ENCODE results near the gene CNTN5.

Gene CNTN5

DNA sequence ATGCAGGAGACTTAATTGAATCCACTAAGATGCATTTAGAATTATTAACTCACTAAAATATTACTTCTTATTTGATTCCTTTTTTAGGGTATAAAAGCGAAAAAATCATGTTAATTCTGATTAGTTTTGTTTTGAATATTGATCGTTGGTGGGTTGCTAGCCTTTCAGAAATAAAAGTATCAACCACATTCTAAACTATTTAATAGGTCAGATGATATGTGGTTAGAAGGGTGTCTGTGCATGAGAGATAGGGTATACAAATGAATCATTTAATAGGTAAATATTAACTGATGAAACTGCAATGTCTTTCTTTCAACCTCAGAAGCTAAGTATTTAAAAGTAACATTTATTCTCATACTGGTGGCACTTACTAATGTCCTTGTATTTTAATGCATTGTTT lies 515.1 kb downstream of the CNTN5 start:
- no peak for TF ChIP-seq CTCF (IDR thresholded peaks at IDR 0.05; ENCODE audit: insufficient read depth, missing control alignments)
- DNase-seq (ENCODE audit: insufficient read length, low spot score), result no peak
- FAIRE-seq, result no peak

- DNase-seq (ENCODE audit: insufficient read length, low spot score) (no peak), FAIRE-seq (no peak)
- TF ChIP-seq CTCF (IDR thresholded peaks at IDR 0.05; ENCODE audit: insufficient read depth, missing control alignments), result no peak
These were observed 516.9 kb downstream of the CNTN5 start for GRCh38 chr11:99537681-99538080.

- TF ChIP-seq CTCF (IDR thresholded peaks at IDR 0.05; ENCODE audit: insufficient read depth, missing control alignments), result no peak
- FAIRE-seq, result no peak
- DNase-seq (ENCODE audit: insufficient read length, low spot score), result no peak
These were observed 524.9 kb downstream of the CNTN5 start for GRCh38 chr11:99545616-99546015.

GRCh38 chr11:99548264-99548663 lies 527.5 kb downstream of the CNTN5 start:
- no peak for TF ChIP-seq CTCF (IDR thresholded peaks at IDR 0.05; ENCODE audit: insufficient read depth, missing control alignments)
- no peak for FAIRE-seq
- no peak for DNase-seq (ENCODE audit: insufficient read length, low spot score)

GRCh38 chr11:99554232-99554903 lies 533.6 kb downstream of the CNTN5 start:
- peak; percentile 21 for FAIRE-seq
- no peak for TF ChIP-seq CTCF (IDR thresholded peaks at IDR 0.05; ENCODE audit: insufficient read depth, missing control alignments)
- DNase-seq (ENCODE audit: insufficient read length, low spot score), result no peak

DNA sequence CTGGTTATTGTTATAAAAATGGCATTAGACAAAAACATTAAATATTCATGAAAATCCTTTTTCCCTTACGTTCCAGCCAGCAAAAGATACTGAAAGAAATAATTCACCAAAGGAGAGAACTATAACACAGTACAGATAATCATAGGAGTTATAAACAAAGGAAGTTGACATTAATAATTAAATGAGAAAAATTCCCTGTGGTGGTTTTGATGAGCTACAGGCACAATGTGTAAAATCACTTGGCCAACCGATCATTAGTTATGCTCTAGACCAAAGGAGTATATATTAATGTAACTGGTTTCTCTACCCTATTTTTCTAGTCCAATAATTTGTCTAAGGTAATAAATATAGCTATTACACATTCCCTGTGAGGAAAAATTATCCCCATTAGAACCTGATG lies 534.7 kb downstream of the CNTN5 start:
- no peak for DNase-seq (ENCODE audit: insufficient read length, low spot score)
- no peak for TF ChIP-seq CTCF (IDR thresholded peaks at IDR 0.05; ENCODE audit: insufficient read depth, missing control alignments)
- no peak for FAIRE-seq

DNA sequence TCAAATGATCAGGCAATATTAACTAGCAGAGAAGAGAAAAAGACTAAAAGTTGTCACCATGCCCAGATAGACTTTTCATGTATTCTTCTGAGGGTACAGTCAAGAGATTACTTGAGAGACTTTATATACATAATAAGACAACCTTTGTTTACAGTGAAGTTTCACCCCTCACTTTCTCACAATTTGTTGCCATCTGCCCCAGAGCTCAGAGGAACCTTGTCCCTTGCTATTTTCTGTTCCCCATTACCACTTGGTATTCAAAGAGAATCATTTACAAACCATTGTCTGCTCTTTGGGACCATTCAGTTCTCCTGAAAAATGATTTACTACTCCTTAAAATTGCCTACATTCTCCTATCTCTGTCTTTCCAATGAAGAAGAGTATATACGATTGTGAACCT lies 544.6 kb downstream of the CNTN5 start:
- DNase-seq (ENCODE audit: insufficient read length, low spot score), result no peak
- FAIRE-seq, result no peak
- no peak for TF ChIP-seq CTCF (IDR thresholded peaks at IDR 0.05; ENCODE audit: insufficient read depth, missing control alignments)
